ENCODE measurements around the gene CRTC2.

CRTC2 gene

GRCh38 chr1:153946622-153947241 lies 11.7 kb downstream of the CRTC2 start, which contains the start of gene DENND4B:
TSS of gene DENND4B (minus strand) at chr1:153946718. CDS start at chr1:153944374, 2,344 bp downstream.
- DNase-seq (ENCODE audit: low read depth in 4 of 4, low spot score in 1 of 4): peak; percentile 35 to 69 (median 55)

GRCh38 chr1:153945795-153946621 lies 12.4 kb downstream of the CRTC2 start:
- peak in 3 of 4 experiments; percentile 36 to 66 (median 53) for DNase-seq (ENCODE audit: low read depth in 4 of 4, low spot score in 1 of 4)

GRCh38 chr1:153945131-153945794 lies 13.1 kb downstream of the CRTC2 start:
- peak in 3 of 4 experiments; percentile 33 to 68 (median 51) for DNase-seq (ENCODE audit: low read depth in 4 of 4, low spot score in 1 of 4)

GRCh38 chr1:153944827-153945117 lies 13.6 kb downstream of the CRTC2 start:
- DNase-seq (ENCODE audit: low read depth in 4 of 4, low spot score in 1 of 4): no peak

GRCh38 chr1:153944005-153944826 lies 14.2 kb downstream of the CRTC2 start:
- DNase-seq (ENCODE audit: low read depth in 4 of 4, low spot score in 1 of 4): no peak

- DNase-seq (ENCODE audit: low read depth in 4 of 4, low spot score in 1 of 4): no peak
Observed at GRCh38 chr1:153942766-153943549, 15.5 kb downstream of the CRTC2 start.

GRCh38 chr1:153941826-153942725 lies 16.3 kb downstream of the CRTC2 start:
- no peak for DNase-seq (ENCODE audit: low read depth in 4 of 4, low spot score in 1 of 4)

GRCh38 chr1:153940756-153941155 lies 17.7 kb downstream of the CRTC2 start:
- DNase-seq (ENCODE audit: low read depth in 4 of 4, low spot score in 1 of 4): no peak

GRCh38 chr1:153939476-153939875 lies 18.9 kb downstream of the CRTC2 start:
- no peak for DNase-seq (ENCODE audit: low read depth in 4 of 4, low spot score in 1 of 4)

- no peak for DNase-seq (ENCODE audit: low read depth in 4 of 4, low spot score in 1 of 4)
Observed at GRCh38 chr1:153938996-153939395, 19.4 kb downstream of the CRTC2 start.

GRCh38 chr1:153937331-153937730 lies 21.1 kb downstream of the CRTC2 start:
- DNase-seq (ENCODE audit: low read depth in 4 of 4, low spot score in 1 of 4): no peak

GRCh38 chr1:153936011-153936802 lies 22.2 kb downstream of the CRTC2 start:
- DNase-seq (ENCODE audit: low read depth in 4 of 4, low spot score in 1 of 4): no peak

- no peak for DNase-seq (ENCODE audit: low read depth in 4 of 4, low spot score in 1 of 4)
Observed at GRCh38 chr1:153934746-153935145, 23.7 kb downstream of the CRTC2 start.

GRCh38 chr1:153933955-153934354 lies 24.5 kb downstream of the CRTC2 start:
- no peak for DNase-seq (ENCODE audit: low read depth in 4 of 4, low spot score in 1 of 4)

- no peak for DNase-seq (ENCODE audit: low read depth in 4 of 4, low spot score in 1 of 4)
Observed at GRCh38 chr1:153933430-153933829, 25.0 kb downstream of the CRTC2 start.

- DNase-seq (ENCODE audit: low read depth in 4 of 4, low spot score in 1 of 4): no peak
Observed at GRCh38 chr1:153932156-153933131, 26.0 kb downstream of the CRTC2 start.

Data from stimulated activated CD4-positive, alpha-beta T cell treated with anti-CD3 and anti-CD28 coated beads, Interleukin-1b, Interleukin-23, amount 100 ng/mL, for 24 hours (primary cell).